ENCODE measurements around the gene USP21. TPM values are rescaled to one million over a fixed set of nuclear protein-coding genes. Genes with fewer than 3 reads are reported as not detected.

The USP21 gene
- total RNA-seq, 1 donor from 2014 or later: 21.5 TPM

GRCh38 chr1:161195171-161195570 lies 35.9 kb downstream of the USP21 start:
- Mint-ChIP-seq H3K4me1 (ENCODE audit: low read depth, unreplicated experiment) (peaks cover 24% of the 10 kb centered on the region), H3K27ac (ENCODE audit: unreplicated experiment) (no peak overlapping the region), H3K9me3 (ENCODE audit: unreplicated experiment) (peaks cover 4% of the 10 kb centered on the region), H3K4me3 (ENCODE audit: unreplicated experiment) (no peak overlapping the region), H3K36me3 (ENCODE audit: unreplicated experiment) (no peaks in the 10 kb centered on the region), H3K27me3 (ENCODE audit: unreplicated experiment) (peaks cover 12% of the 10 kb centered on the region)
- no peak for DNase-seq
- TF ChIP-seq CTCF (IDR thresholded peaks at IDR 0.05; ENCODE audit: partially characterized antibody, unreplicated experiment): no peak

- no peak for DNase-seq
- H3K4me3 Mint-ChIP-seq (ENCODE audit: unreplicated experiment): no peak overlapping the region
- no peak for TF ChIP-seq CTCF (IDR thresholded peaks at IDR 0.05; ENCODE audit: partially characterized antibody, unreplicated experiment)
- H3K4me1 Mint-ChIP-seq (ENCODE audit: low read depth, unreplicated experiment): peaks cover 27% of the 10 kb centered on the region
- H3K36me3 Mint-ChIP-seq (ENCODE audit: unreplicated experiment): no peaks in the 10 kb centered on the region
- H3K27ac Mint-ChIP-seq (ENCODE audit: unreplicated experiment): no peak overlapping the region
- H3K9me3 Mint-ChIP-seq (ENCODE audit: unreplicated experiment): peaks cover 4% of the 10 kb centered on the region
- peaks cover 12% of the 10 kb centered on the region for H3K27me3 Mint-ChIP-seq (ENCODE audit: unreplicated experiment)
Observed at GRCh38 chr1:161196111-161196510, 36.8 kb downstream of the USP21 start.

GRCh38 chr1:161196521-161197451 lies 37.5 kb downstream of the USP21 start:
- Mint-ChIP-seq H3K4me3 (ENCODE audit: unreplicated experiment) (peak overlapping the region; percentile 76), H3K27me3 (ENCODE audit: unreplicated experiment) (peaks cover 8% of the 10 kb centered on the region), H3K9me3 (ENCODE audit: unreplicated experiment) (peaks cover 4% of the 10 kb centered on the region), H3K36me3 (ENCODE audit: unreplicated experiment) (no peaks in the 10 kb centered on the region), H3K4me1 (ENCODE audit: low read depth, unreplicated experiment) (peaks cover 24% of the 10 kb centered on the region), H3K27ac (ENCODE audit: unreplicated experiment) (no peak overlapping the region)
- DNase-seq: no peak
- no peak for TF ChIP-seq CTCF (IDR thresholded peaks at IDR 0.05; ENCODE audit: partially characterized antibody, unreplicated experiment)

- Mint-ChIP-seq H3K36me3 (ENCODE audit: unreplicated experiment) (no peaks in the 10 kb centered on the region), H3K4me1 (ENCODE audit: low read depth, unreplicated experiment) (peaks cover 20% of the 10 kb centered on the region), H3K27me3 (ENCODE audit: unreplicated experiment) (peaks cover 4% of the 10 kb centered on the region), H3K4me3 (ENCODE audit: unreplicated experiment) (peak overlapping the region; percentile 82), H3K9me3 (ENCODE audit: unreplicated experiment) (peaks cover 6% of the 10 kb centered on the region), H3K27ac (ENCODE audit: unreplicated experiment) (no peak overlapping the region)
- no peak for TF ChIP-seq CTCF (IDR thresholded peaks at IDR 0.05; ENCODE audit: partially characterized antibody, unreplicated experiment)
- DNase-seq: no peak
Observed at GRCh38 chr1:161197560-161198193, 38.4 kb downstream of the USP21 start.
